Erythroblast (primary cell): Measurements from ENCODE around the gene FGFBP1.

Source experiments
- DNase-seq, 2 experiments: peaks; one replicate each; lab custom pipeline; 2025; lab: John Stamatoyannopoulos, UW
- GATA1 ChIP-seq: IDR thresholded peaks from 2 replicates; pipeline ENCODE4 v1.6.1; 2011; ENCODE audit warnings: low read depth, mild to moderate bottlenecking, control low read depth, low read length, moderate library complexity
- POLR2A ChIP-seq: IDR thresholded peaks from 2 replicates; pipeline ENCODE4 v1.6.1; 2011; ENCODE audit warnings: mild to moderate bottlenecking, low read length

Gene FGFBP1

DNA sequence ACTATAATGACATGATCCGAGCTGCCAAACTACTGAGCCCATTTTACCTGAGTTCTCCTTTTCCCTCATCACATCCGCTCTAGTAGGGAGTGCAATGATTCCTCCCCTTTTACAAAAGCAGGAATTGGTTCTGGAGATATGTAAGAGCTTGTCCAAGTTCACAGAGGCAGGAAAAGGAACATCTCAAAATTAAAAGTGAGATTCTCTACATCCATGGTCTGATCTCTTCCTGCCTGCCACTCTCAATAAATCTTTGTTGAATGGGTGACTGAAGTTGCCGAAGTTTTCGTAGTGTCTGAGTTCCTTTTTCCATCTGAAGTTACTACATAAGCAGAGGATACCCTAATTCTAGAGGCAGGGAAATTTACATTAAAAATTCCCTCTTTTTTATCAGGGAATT lies at the start of gene FGFBP1:
Gene FGFBP1 (minus strand): TSS at position 101 of the 400 bp plus-strand sequence. CDS start 2,108 bp downstream, outside the sequence.
- TF ChIP-seq GATA1 (no peak), POLR2A (no peak)
- no peak for DNase-seq

DNA sequence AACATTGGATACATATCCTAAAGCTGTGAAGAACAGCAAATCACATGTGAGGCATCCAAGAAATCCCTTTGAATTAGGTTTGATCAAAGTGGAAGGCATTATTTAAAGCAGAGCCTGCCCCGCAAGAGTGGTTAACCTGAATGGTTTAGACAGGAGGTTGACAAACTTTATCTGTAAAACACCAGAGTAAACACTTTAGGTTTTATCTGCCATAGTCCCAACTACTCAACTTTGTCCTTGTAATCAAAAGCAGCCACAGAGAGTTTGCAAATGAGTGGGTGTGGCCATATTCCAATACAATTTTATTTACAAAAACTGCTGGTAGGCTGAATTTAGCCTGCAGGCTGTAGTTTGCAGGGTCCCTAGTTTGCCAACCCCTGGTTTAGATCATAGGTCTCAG lies 49.7 kb upstream of the FGFBP1 start:
- no peak for TF ChIP-seq POLR2A
- no peak for TF ChIP-seq GATA1
- DNase-seq: no peak

DNA sequence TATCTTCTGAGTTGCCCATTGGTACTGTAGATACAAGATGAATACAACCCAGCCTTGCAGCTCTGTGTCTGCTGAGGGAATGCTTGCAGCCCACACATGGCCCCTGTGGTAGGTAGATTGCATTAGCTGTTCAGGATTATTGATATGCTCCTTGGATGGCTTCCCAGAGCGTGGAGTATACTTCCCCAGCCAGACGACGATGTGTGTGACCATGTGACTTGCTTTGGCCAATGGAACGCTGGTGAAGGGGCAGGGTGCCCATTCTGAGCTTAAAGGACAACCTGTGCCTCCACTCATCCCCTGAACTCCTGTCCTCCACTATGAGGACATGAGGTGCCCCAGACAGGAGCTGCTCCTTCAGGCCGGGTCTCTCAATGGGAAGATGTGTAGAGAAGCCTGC lies 48.4 kb upstream of the FGFBP1 start:
- no peak for TF ChIP-seq GATA1
- TF ChIP-seq POLR2A: no peak
- no peak for DNase-seq

GRCh38 chr4:15983610-15984009 lies 45.1 kb upstream of the FGFBP1 start:
- no peak for TF ChIP-seq GATA1
- no peak for TF ChIP-seq POLR2A
- DNase-seq: no peak

DNA sequence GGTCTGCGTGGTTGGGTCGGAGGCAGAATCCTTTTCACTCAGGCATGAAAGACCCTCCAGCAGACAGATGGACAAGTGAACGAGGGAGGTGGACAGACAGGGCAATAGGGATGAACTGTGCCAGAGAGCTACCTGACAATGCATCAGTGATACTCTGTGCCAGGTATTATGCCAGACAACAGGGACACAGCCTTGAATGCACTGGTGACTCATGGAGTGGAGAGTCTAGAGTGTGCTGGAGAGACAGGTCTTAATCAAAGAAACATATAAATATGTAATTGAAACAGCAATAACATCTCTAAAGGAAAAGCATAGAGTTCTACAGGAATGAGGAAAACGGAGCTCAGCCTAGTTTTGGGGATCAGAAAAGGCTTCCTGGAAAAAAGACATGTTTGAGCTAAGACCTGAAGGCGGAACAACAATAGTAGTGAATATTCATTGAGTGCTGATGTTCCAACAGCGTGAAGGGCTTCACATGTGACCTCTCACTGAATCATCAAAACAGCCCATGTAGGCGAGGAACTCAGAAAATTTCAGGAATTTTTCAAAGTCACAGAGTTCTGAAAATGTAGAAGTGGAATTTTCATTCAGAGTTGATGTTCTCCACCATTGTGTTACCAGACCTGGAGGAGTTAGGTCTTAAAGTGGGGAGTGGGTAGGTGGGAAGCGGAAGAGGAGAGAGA lies 44.4 kb upstream of the FGFBP1 start:
- TF ChIP-seq POLR2A: no peak
- TF ChIP-seq GATA1: no peak
- no peak for DNase-seq

GRCh38 chr4:15976456-15977447 lies 38.2 kb upstream of the FGFBP1 start:
- no peak for TF ChIP-seq POLR2A
- TF ChIP-seq GATA1: no peak
- DNase-seq: no peak

DNA sequence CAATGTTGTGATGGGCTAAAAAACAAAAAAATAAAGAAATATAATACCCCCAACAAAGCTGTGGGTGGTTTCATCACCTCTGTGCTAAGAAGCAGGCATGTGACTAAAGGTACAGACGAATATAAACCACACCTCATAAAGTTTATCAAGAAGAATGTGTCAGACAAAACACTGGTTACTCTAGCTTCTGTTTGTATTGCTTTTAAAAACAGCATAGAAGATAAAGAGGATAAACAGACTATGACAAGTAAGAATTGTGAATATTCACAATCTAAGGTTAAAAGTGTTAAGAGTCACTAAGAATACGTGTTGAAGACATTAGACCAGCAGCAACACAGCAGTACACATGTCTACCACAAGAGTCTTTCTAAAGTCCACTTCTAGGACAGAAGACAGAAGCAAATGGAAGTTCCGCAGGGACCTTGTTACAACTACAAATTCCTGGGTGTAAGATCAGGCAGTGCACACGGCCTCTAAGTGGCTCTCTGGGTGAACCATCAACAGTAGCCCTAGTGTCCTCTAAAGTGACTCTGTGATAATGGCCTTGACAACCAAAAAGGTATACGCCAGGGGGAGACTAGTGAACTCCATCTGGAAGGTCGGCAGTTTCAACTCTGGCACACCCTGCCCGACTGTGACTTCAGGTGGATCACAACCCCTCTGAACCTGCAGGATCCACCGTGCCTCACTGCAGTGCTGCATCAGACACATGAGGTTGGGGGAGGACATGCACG lies 32.7 kb upstream of the FGFBP1 start:
- TF ChIP-seq POLR2A (no peak), GATA1 (no peak)
- no peak for DNase-seq

- no peak for DNase-seq
- no peak for TF ChIP-seq GATA1
Measured at GRCh38 chr4:15968551-15969300, 30.2 kb upstream of the FGFBP1 start.

GRCh38 chr4:15965325-15965724 lies 26.8 kb upstream of the FGFBP1 start:
- no peak for DNase-seq
- TF ChIP-seq GATA1 (no peak), POLR2A (no peak)

- DNase-seq: no peak
- TF ChIP-seq GATA1: no peak
- TF ChIP-seq POLR2A: no peak
Measured at GRCh38 chr4:15964159-15964558, 25.6 kb upstream of the FGFBP1 start.

GRCh38 chr4:15963576-15963975 lies 25.0 kb upstream of the FGFBP1 start:
- TF ChIP-seq GATA1 (no peak), POLR2A (no peak)
- DNase-seq: no peak

DNA sequence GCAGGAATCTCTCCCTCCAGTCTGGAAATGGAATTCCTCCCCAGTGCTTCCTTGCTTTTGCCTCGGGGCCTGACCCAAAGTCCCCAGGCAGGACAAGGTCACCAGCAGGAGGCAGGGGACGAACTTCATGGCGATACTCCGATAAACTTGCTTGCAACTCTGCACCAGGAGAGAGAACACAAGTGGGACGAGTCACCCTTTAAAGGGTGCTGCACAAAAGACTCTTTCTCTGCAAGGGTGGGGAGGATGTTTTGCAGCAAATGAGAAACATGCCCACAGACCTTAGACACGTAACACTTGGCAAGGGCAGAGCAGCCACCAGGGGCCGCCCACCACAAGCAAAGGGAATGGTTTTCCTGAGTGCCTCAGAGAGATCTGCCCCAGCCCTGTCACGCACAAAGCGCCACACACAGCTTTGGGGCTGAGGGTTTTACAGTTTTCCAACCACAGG lies 24.5 kb upstream of the FGFBP1 start, which contains the start of gene FGFBP2:
Gene FGFBP2 (minus strand): TSS at position 175 of the 451 bp plus-strand sequence. CDS start 46 bp downstream, at position 129.
- DNase-seq: peak; percentile 9 to 19
- TF ChIP-seq POLR2A: no peak
- TF ChIP-seq GATA1: no peak
